ENCODE results near the gene TRIM28.

DNA sequence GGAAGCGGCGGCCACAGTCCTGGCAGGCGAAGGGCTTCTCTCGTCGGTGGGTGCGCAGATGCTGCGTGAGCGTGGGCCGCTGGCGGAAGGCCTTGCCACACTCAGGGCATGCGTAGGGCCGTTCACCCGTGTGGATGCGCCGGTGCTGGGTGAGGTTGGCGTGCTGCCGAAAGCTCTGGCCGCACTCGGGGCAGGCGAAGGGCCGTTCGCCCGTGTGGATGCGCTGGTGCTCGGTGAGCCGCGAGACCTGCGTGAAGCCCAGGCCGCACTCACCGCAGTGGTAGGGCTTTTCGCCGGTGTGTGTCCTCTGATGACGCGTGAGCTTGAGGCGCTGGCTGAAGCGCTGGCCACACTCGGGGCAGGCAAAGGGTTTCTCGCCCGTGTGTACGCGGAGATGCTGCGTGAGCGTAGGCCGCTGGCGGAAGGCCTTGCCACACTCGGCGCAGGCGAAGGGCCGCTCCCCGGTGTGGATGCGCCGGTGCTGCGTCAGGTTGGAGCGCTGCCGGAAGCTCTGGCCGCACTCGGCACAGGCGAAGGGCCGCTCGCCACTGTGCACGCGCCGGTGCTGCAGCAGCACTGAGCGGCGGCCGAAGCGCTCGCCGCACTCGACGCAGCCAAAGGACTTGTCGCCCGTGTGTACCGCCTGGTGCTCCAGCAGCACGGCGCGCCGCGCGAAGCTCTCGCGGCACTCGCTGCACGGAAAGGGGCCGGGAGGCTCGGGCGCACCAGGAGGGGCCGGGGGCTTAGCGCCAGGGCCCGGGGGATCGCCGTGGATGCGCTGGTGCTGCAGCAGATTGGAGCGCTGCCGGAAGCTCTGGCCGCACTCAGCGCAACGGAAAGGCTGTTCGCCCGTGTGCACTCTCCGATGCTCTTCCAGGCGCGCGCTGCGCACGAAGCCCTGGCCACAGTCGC lies 18.5 kb downstream of the TRIM28 start:
- TF ChIP-seq EZH2 (IDR thresholded peaks at IDR 0.05; ENCODE audit: insufficient read depth, low read length) = peak; percentile 45
- TF ChIP-seq, protein P1, sequence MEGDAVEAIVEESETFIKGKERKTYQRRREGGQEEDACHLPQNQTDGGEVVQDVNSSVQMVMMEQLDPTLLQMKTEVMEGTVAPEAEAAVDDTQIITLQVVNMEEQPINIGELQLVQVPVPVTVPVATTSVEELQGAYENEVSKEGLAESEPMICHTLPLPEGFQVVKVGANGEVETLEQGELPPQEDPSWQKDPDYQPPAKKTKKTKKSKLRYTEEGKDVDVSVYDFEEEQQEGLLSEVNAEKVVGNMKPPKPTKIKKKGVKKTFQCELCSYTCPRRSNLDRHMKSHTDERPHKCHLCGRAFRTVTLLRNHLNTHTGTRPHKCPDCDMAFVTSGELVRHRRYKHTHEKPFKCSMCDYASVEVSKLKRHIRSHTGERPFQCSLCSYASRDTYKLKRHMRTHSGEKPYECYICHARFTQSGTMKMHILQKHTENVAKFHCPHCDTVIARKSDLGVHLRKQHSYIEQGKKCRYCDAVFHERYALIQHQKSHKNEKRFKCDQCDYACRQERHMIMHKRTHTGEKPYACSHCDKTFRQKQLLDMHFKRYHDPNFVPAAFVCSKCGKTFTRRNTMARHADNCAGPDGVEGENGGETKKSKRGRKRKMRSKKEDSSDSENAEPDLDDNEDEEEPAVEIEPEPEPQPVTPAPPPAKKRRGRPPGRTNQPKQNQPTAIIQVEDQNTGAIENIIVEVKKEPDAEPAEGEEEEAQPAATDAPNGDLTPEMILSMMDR (IDR thresholded peaks at IDR 0.05; ENCODE audit: insufficient read depth, low read depth, low read length) = no peak
